ENCODE data around the gene C1orf159.

DNA sequence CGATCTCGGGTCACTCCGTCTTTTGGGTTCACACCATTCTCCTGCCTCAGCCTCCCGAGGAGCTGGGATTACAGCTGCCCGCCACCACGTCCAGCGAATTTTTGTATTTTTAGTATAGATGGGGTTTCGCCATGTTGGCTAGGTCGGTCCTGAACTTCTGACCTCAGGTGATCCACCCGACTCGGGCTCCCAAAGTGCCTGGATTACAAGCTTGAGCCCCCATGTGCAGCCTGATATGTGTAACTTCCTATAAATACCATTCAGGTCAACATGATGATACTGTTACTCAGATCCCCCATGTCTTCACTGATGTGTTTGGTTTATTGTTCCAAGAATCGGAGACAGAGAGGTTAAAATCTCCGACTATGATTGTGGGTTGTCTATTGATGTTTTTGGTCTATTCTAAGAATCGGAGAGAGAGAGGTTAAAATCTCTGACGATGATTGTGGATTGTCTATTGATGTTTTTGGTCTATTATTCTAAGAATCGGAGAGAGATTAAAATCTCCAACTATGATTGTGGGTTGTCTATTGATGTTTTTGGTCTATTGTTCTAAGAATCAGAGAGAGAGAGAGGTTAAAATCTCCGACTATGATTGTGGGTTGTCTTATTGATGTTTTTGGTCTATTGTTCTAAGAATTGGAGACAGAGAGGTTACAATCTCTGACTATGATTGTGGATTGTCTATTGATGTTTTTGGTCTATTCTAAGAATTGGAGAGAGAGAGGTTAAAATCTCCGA lies 17.0 kb downstream of the C1orf159 start:
- TF ChIP-seq, protein P1, sequence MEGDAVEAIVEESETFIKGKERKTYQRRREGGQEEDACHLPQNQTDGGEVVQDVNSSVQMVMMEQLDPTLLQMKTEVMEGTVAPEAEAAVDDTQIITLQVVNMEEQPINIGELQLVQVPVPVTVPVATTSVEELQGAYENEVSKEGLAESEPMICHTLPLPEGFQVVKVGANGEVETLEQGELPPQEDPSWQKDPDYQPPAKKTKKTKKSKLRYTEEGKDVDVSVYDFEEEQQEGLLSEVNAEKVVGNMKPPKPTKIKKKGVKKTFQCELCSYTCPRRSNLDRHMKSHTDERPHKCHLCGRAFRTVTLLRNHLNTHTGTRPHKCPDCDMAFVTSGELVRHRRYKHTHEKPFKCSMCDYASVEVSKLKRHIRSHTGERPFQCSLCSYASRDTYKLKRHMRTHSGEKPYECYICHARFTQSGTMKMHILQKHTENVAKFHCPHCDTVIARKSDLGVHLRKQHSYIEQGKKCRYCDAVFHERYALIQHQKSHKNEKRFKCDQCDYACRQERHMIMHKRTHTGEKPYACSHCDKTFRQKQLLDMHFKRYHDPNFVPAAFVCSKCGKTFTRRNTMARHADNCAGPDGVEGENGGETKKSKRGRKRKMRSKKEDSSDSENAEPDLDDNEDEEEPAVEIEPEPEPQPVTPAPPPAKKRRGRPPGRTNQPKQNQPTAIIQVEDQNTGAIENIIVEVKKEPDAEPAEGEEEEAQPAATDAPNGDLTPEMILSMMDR (IDR thresholded peaks at IDR 0.05; ENCODE audit: low read depth, low read length), result no peak
- TF ChIP-seq EZH2phosphoT487 (IDR thresholded peaks at IDR 0.05; ENCODE audit: low read depth), result no peak
